GM12864 (cell line): ENCODE measurements around the gene TMPRSS2.

Experiments
- DNase-seq: peaks from one replicate; pipeline ENCODE4 v3.0.0-alpha.2; 2011; ENCODE audit warnings: low read depth
- H3K4me3 ChIP-seq: 2 replicates; pipeline ENCODE4 v1.5.1; 2011; ENCODE audit warnings: mild to moderate bottlenecking, low read depth, low read length, control low read depth
- TF ChIP-seq, protein P1 (sequence below): IDR thresholded peaks from 2 replicates; pipeline ENCODE4 v1.5.1; 2011; ENCODE audit warnings: low read depth, mild to moderate bottlenecking, moderate library complexity, low read length, control low read depth, inconsistent platforms; ENCODE audit errors: missing control alignments

Gene TMPRSS2

DNA sequence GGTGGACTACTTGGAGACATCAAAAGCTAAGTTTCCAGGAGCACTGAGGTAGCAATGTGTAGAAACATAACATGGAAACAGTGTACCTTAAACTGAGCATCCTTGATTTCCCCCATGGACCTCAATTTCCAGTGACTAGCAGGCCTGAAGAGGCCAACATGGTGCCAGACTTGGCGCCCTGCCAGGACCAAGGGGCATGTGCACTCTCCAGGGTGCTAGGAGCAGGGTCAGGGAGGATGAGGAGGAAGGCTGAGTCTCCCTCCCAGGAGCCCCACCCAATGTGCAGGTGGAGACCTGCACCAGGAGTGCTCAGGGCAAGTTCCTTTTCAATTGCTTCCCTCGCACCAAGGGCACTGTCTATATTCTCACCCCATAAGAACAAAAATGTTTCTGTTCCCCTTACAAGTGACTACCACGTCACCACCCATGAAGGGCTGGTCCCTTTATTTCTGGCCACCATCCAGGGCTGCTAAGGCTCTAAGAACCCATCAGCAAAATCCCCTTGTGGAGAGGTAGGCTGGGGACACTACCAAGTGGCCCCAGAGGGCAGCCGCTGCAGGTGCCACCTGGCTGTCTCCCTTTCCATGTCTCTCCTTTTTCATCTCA, 42.7 kb downstream of the TMPRSS2 start:
- H3K4me3 ChIP-seq: no peak overlapping the region
- TF ChIP-seq, protein P1, sequence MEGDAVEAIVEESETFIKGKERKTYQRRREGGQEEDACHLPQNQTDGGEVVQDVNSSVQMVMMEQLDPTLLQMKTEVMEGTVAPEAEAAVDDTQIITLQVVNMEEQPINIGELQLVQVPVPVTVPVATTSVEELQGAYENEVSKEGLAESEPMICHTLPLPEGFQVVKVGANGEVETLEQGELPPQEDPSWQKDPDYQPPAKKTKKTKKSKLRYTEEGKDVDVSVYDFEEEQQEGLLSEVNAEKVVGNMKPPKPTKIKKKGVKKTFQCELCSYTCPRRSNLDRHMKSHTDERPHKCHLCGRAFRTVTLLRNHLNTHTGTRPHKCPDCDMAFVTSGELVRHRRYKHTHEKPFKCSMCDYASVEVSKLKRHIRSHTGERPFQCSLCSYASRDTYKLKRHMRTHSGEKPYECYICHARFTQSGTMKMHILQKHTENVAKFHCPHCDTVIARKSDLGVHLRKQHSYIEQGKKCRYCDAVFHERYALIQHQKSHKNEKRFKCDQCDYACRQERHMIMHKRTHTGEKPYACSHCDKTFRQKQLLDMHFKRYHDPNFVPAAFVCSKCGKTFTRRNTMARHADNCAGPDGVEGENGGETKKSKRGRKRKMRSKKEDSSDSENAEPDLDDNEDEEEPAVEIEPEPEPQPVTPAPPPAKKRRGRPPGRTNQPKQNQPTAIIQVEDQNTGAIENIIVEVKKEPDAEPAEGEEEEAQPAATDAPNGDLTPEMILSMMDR: no peak
- no peak for DNase-seq

- H3K4me3 ChIP-seq: no peak overlapping the region
- TF ChIP-seq, protein P1: peak; percentile 89
- DNase-seq: peak; percentile 12
Measured at GRCh38 chr21:41460578-41461527, 47.1 kb downstream of the TMPRSS2 start.

DNA sequence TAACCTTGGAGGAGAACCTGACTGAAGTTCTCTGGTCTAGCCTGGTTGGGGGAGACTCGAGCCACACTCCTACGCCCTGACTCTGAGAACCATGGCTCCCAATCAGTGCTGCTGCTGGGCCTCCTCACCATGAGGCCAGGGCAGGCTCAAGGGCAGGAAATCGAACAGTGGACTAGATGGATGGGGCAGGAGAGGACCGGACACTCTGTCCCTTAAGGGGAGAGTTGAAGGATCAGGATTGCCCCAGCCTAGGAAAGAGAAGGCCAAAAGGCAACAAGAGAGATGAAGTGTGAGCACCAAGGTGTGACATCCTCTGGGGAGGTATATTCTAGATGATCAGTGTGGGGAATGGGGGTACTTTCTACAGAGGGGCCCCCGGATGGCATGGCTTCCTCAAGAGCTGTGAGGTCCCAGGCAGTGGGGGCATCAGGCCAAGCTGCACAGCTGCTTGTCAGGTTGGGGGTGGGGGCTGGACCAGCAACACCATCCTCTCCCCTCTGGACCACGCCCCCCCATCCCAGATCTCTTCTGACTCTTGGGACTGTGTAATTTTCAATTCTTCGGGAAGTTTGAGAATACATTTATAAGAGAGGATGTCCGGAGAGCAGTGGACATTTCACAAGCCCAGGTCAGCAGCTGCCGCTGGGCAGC, 47.9 kb downstream of the TMPRSS2 start:
- TF ChIP-seq, protein P1: no peak
- H3K4me3 ChIP-seq: no peak overlapping the region
- no peak for DNase-seq

GRCh38 chr21:41458559-41458958, 49.4 kb downstream of the TMPRSS2 start:
- no peak overlapping the region for H3K4me3 ChIP-seq
- TF ChIP-seq, protein P1: no peak
- no peak for DNase-seq

DNA sequence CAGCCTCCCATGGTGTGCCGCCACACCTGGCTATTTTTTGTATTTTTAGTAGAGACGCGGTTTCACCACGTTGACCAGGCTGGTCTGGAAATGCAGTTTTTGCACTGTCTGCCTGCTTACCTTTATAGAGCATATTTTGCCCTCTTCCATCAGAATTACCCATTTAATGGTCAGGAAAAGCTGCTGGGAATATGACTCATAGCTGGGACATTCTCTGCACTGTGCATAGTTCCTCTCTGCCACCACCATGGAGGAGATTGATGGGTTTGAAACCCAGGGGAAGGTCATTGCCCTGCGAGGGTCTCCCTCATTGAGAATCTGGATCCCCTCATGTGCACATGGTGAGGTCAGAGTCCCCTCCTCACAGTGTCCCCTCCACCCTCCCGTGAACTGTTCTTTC, 49.8 kb downstream of the TMPRSS2 start:
- TF ChIP-seq, protein P1: no peak
- H3K4me3 ChIP-seq: no peak overlapping the region
- DNase-seq: no peak

DNA sequence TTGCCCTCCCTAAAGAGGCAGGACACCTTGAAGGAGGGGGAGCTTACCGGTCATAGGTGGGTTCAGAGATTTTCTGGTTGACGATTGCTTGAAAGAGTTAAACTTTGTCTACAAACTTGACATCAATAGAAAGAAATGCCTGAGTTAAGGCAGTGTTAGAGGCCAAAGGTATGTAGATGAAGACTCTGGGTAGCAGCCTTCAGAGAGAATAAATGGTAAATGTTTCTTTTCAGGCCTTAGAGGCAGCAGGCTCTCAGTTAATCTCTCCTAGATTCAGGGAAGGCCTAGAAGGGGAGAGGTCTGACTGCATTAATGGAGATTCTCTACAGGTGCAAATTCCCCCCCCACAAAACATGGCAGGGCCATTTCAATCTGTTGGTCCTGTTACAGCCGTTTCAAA, 54.2 kb downstream of the TMPRSS2 start:
- no peak for DNase-seq

More for the DNA sequence above, 54.2 kb downstream of the TMPRSS2 start:
- TF ChIP-seq, protein P1: no peak
- H3K4me3 ChIP-seq: no peak overlapping the region
